ENCODE data around the gene CIPC.
A peak's percentile ranks its signal among the peaks of the same experiment; 100 is the strongest.

CIPC gene

GRCh38 chr14:77097700-77098528 is at the start of gene CIPC:
TSS of gene CIPC (plus strand) at chr14:77098258. CDS start at chr14:77105709, 7,451 bp downstream.
- DNase-seq: peak; percentile 100

- DNase-seq: no peak
Observed at GRCh38 chr14:77051116-77051515, 46.9 kb upstream of the CIPC start.

GRCh38 chr14:77052281-77053044 is 45.6 kb upstream of the CIPC start:
- DNase-seq: no peak

GRCh38 chr14:77053046-77053841 is 44.8 kb upstream of the CIPC start:
- DNase-seq: peak; percentile 74

- no peak for DNase-seq
Observed at GRCh38 chr14:77055306-77055705, 42.8 kb upstream of the CIPC start.

- DNase-seq: no peak
Observed at GRCh38 chr14:77055981-77056380, 42.1 kb upstream of the CIPC start.

- no peak for DNase-seq
Observed at GRCh38 chr14:77058117-77058516, 39.9 kb upstream of the CIPC start.

- no peak for DNase-seq
Observed at GRCh38 chr14:77058785-77059184, 39.3 kb upstream of the CIPC start.

GRCh38 chr14:77059276-77059915 is 38.7 kb upstream of the CIPC start:
- DNase-seq: no peak

- no peak for DNase-seq
Observed at GRCh38 chr14:77061630-77062257, 36.3 kb upstream of the CIPC start.

- DNase-seq: no peak
Observed at GRCh38 chr14:77062261-77062660, 35.8 kb upstream of the CIPC start.

- DNase-seq: no peak
Observed at GRCh38 chr14:77063571-77064171, 34.4 kb upstream of the CIPC start.

- no peak for DNase-seq
Observed at GRCh38 chr14:77064521-77065178, 33.4 kb upstream of the CIPC start.

GRCh38 chr14:77065851-77066577 is 32.0 kb upstream of the CIPC start:
- DNase-seq: no peak

GRCh38 chr14:77066578-77067172 is 31.4 kb upstream of the CIPC start:
- no peak for DNase-seq

- DNase-seq: peak; percentile 47
Observed at GRCh38 chr14:77067632-77068516, 30.2 kb upstream of the CIPC start.

GRCh38 chr14:77068517-77069200 is 29.4 kb upstream of the CIPC start:
- DNase-seq: no peak

- DNase-seq: no peak
Observed at GRCh38 chr14:77069551-77069950, 28.5 kb upstream of the CIPC start.
